PFSK-1 (cell line): ENCODE results near the gene TCTN1.

ENCODE experiments used
- FOXP2 ChIP-seq: optimal IDR thresholded peaks from 2 replicates; pipeline ENCODE3; 2011; ENCODE audit warnings: borderline replicate concordance, control low read depth, inconsistent platforms; ENCODE audit not compliant: insufficient read depth; ENCODE audit errors: extremely low read length, extremely low read depth
- POLR2AphosphoS5 ChIP-seq: IDR thresholded peaks from 2 replicates; pipeline ENCODE4 v1.6.1; 2012; ENCODE audit warnings: low read depth, mild to moderate bottlenecking, control low read depth, low read length, moderate library complexity
- REST ChIP-seq, 2 experiments: IDR thresholded peaks; 2 replicates each; pipeline versions ENCODE4 v1.6.1 to v1.8.0; 2011 to 2012; ENCODE audit warnings: low read depth in 2 of 2, low read length in 2 of 2, control low read depth in 1 of 2, inconsistent platforms in 1 of 2, mild to moderate bottlenecking in 1 of 2, moderate library complexity in 1 of 2; ENCODE audit not compliant: insufficient read depth in 1 of 2
- SIN3A ChIP-seq: IDR thresholded peaks from 2 replicates; pipeline ENCODE4 v1.6.1; 2012; ENCODE audit warnings: mild to moderate bottlenecking, low read length, moderate library complexity, borderline replicate concordance; ENCODE audit not compliant: insufficient read depth
- TAF1 ChIP-seq: IDR thresholded peaks from 2 replicates; pipeline ENCODE4 v1.6.1; 2012; ENCODE audit warnings: low read length, control low read depth, borderline replicate concordance; ENCODE audit not compliant: insufficient read depth

The TCTN1 gene

GRCh38 chr12:110694330-110694901 is 80.5 kb downstream of the TCTN1 start:
- no peak for TF ChIP-seq TAF1
- no peak for TF ChIP-seq FOXP2
- no peak for TF ChIP-seq SIN3A
- TF ChIP-seq REST (IDR thresholded peaks at IDR 0.05; ENCODE audit: insufficient read depth in 1 of 2, low read depth in 2 of 2, low read length in 2 of 2): no peak
- TF ChIP-seq POLR2AphosphoS5: no peak

GRCh38 chr12:110696283-110696682 is 82.4 kb downstream of the TCTN1 start:
- TF ChIP-seq POLR2AphosphoS5 (no peak), REST (IDR thresholded peaks at IDR 0.05; ENCODE audit: insufficient read depth in 1 of 2, low read depth in 2 of 2, low read length in 2 of 2) (no peak), FOXP2 (no peak), SIN3A (no peak), TAF1 (no peak)

GRCh38 chr12:110697236-110697635 is 83.3 kb downstream of the TCTN1 start:
- TF ChIP-seq FOXP2: no peak
- TF ChIP-seq TAF1: no peak
- TF ChIP-seq REST (IDR thresholded peaks at IDR 0.05; ENCODE audit: insufficient read depth in 1 of 2, low read depth in 2 of 2, low read length in 2 of 2): no peak
- no peak for TF ChIP-seq SIN3A
- TF ChIP-seq POLR2AphosphoS5: no peak

- TF ChIP-seq FOXP2: peak; percentile 87
- TF ChIP-seq TAF1: no peak
- no peak for TF ChIP-seq POLR2AphosphoS5
- no peak for TF ChIP-seq REST (IDR thresholded peaks at IDR 0.05; ENCODE audit: insufficient read depth in 1 of 2, low read depth in 2 of 2, low read length in 2 of 2)
- no peak for TF ChIP-seq SIN3A
Observed at GRCh38 chr12:110698171-110698902, 84.4 kb downstream of the TCTN1 start.
